Neural cell (in vitro differentiated cells): Measurements from ENCODE around the gene ITGB4. TPM values are rescaled to one million over a fixed set of nuclear protein-coding genes. Genes with fewer than 3 reads are reported as not detected.
"Not testable (repeated sequence)": the region's sequence is repeated elsewhere in the genome, so short reads cannot be mapped to it uniquely, and the experiment has no call there.

Source experiments
- H2AFZ ChIP-seq: fragments of 200-600, 300-800 bp; sonication (generic), shearing (Covaris generic); 2 replicates; pipeline ENCODE4 v1.6.0; 2014; ENCODE audit warnings: low read depth, mild to moderate bottlenecking, antibody characterized with exemption, low read length, moderate library complexity
- H3F3A ChIP-seq: fragments of 200-600 bp; shearing (Covaris generic); 2 replicates; pipeline ENCODE4 v1.6.1; 2016; ENCODE audit warnings: mild to moderate bottlenecking, moderate library complexity, mixed read lengths, antibody characterized with exemption, low read length; ENCODE audit not compliant: insufficient read depth, poor library complexity, severe bottlenecking
- H3K27ac ChIP-seq: fragments of 200-600, 300-800 bp; sonication (generic), shearing (Covaris generic); 2 replicates; pipeline ENCODE4 v1.5.1; 2014; ENCODE audit warnings: mild to moderate bottlenecking, low read length, moderate library complexity
- H3K27me3 ChIP-seq: fragments of 300-800, 200-600 bp; sonication (generic), shearing (Covaris generic); 2 replicates; pipeline ENCODE4 v1.6.0; 2014; ENCODE audit warnings: mild to moderate bottlenecking, low read depth, low read length, moderate library complexity; ENCODE audit not compliant: insufficient read depth
- H3K36me3 ChIP-seq: fragments of 300-800, 200-600 bp; sonication (generic), shearing (Covaris generic); 2 replicates; pipeline ENCODE4 v1.5.1; 2014; ENCODE audit warnings: mild to moderate bottlenecking, antibody characterized with exemption, low read length, moderate library complexity; ENCODE audit not compliant: insufficient read depth
- H3K4me2 ChIP-seq: fragments of 300-800, 200-600 bp; sonication (generic), shearing (Covaris generic); 2 replicates; pipeline ENCODE4 v1.6.0; 2014; ENCODE audit warnings: mild to moderate bottlenecking, low read length
- H3K4me3 ChIP-seq: fragments of 300-800, 200-600 bp; sonication (generic), shearing (Covaris generic); 2 replicates; pipeline ENCODE4 v1.5.1; 2014; ENCODE audit warnings: mild to moderate bottlenecking, low read length, moderate library complexity
- H3K79me2 ChIP-seq: fragments of 200-600 bp; shearing (Covaris generic); replicated peaks from 2 replicates; pipeline ENCODE4 v1.6.0; 2014; ENCODE audit warnings: mild to moderate bottlenecking, low read length, moderate library complexity; ENCODE audit not compliant: insufficient read depth
- H3K9ac ChIP-seq: fragments of 300-800, 200-600 bp; sonication (generic), shearing (Covaris generic); 2 replicates; pipeline ENCODE4 v1.6.1; 2016; ENCODE audit warnings: mild to moderate bottlenecking, low read length, mixed read lengths
- H3K9me2 ChIP-seq: fragments of 200-600 bp; shearing (Covaris generic); 2 replicates; pipeline ENCODE4 v1.6.1; 2016; ENCODE audit warnings: mild to moderate bottlenecking, low read length, mixed read lengths; ENCODE audit not compliant: insufficient read depth
- H3K9me3 ChIP-seq: fragments of 200-600, 300-800 bp; sonication (generic), shearing (Covaris generic); 2 replicates; pipeline ENCODE4 v1.6.1; 2016; ENCODE audit warnings: mild to moderate bottlenecking, mixed run types, low read length, moderate library complexity, mixed read lengths
- H4K20me1 ChIP-seq: fragments of 200-600 bp; shearing (Covaris generic); 2 replicates; pipeline ENCODE4 v1.6.1; 2016; ENCODE audit warnings: mild to moderate bottlenecking, mixed run types; ENCODE audit not compliant: insufficient read depth
- EP300 ChIP-seq: fragments of 450-650 bp; conservative IDR thresholded peaks from 2 replicates; pipeline ENCODE4 v1.6.1; 2014; ENCODE audit warnings: antibody characterized with exemption, mild to moderate bottlenecking, moderate library complexity; ENCODE audit not compliant: poor library complexity, severe bottlenecking
- EZH2 ChIP-seq: fragments of 200-600, 300-800 bp; shearing (Covaris generic), sonication (generic); IDR thresholded peaks from 2 replicates; pipeline ENCODE4 v1.6.1; 2014; ENCODE audit warnings: antibody characterized with exemption, low read length, borderline replicate concordance, mild to moderate bottlenecking; ENCODE audit not compliant: insufficient read depth, poor library complexity, severe bottlenecking
- MXI1 ChIP-seq: fragments of 450-650 bp; conservative IDR thresholded peaks from 2 replicates; pipeline ENCODE4 v1.6.1; 2014; ENCODE audit warnings: antibody characterized with exemption, mild to moderate bottlenecking; ENCODE audit not compliant: poor library complexity, severe bottlenecking
- POLR2AphosphoS5 ChIP-seq: IDR thresholded peaks from 2 replicates; pipeline ENCODE4 v1.6.1; 2012
- RAD21 ChIP-seq: fragments of 450-650 bp; conservative IDR thresholded peaks from 2 replicates; pipeline ENCODE4 v1.6.1; 2014; ENCODE audit warnings: antibody characterized with exemption, mild to moderate bottlenecking, moderate library complexity
- REST ChIP-seq: IDR thresholded peaks from 2 replicates; pipeline ENCODE4 v1.6.1; 2012; ENCODE audit warnings: borderline replicate concordance
- SMC3 ChIP-seq: fragments of 450-650 bp; conservative IDR thresholded peaks from 2 replicates; pipeline ENCODE4 v1.6.1; 2014; ENCODE audit warnings: antibody characterized with exemption, mild to moderate bottlenecking, moderate library complexity; ENCODE audit not compliant: poor library complexity
- TAF1 ChIP-seq: IDR thresholded peaks from 2 replicates; pipeline ENCODE4 v1.6.1; 2012; ENCODE audit warnings: low read depth
- polyA plus RNA-seq: library from polyadenylated mRNA; depleted of rRNA; stranded (reverse); fragments of >200 nt; gene quantifications from 2 replicates; pipeline ENCODE4 v1.2.3, GENCODE V29; 2014
- TF ChIP-seq, protein P1 (sequence below): fragments of 450-650 bp; IDR thresholded peaks from 2 replicates; pipeline ENCODE4 v1.5.1; 2014; ENCODE audit warnings: antibody characterized with exemption, mild to moderate bottlenecking, moderate library complexity; ENCODE audit not compliant: poor library complexity, severe bottlenecking

Gene ITGB4
- polyA plus RNA-seq, 1 donor from 2014 or later, result not detected

DNA sequence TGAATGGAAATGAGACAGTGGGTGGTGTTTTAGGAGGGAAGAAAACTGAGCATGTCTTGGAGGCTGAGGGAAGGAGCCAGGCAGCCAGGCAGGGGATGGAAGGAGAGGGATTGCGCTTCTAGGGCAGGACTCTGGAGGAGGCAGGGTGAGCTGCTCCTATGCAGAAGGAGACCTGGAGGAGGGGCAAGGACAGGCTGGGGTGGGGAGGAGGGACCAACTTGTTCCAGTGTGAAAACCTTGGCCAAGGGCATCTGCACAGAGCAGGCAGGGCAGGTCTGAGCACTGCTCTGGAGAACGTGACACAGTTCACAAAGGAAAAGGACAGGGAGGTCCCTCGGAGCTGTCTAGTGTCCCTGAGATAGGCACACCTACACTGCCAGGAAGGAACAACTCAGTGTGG is 38.2 kb downstream of the ITGB4 start:
- no peaks in the 10 kb centered on the region for H3K36me3 ChIP-seq
- no peak overlapping the region for H3K9ac ChIP-seq
- H3K9me3 ChIP-seq, result no peaks in the 10 kb centered on the region
- no peak overlapping the region for H3K4me2 ChIP-seq
- peaks cover 6% of the 10 kb centered on the region for H3K27me3 ChIP-seq
- H3F3A ChIP-seq, result no peaks in the 10 kb centered on the region
- no peaks in the 10 kb centered on the region for H3K79me2 ChIP-seq
- H3K9me2 ChIP-seq, result no peaks in the 10 kb centered on the region
- H3K4me3 ChIP-seq, result no peak overlapping the region
- H4K20me1 ChIP-seq, result no peaks in the 10 kb centered on the region
- TF ChIP-seq MXI1, result no peak
- TF ChIP-seq EP300, result no peak
- TF ChIP-seq TAF1, result no peak
- no peak for TF ChIP-seq POLR2AphosphoS5
- no peak for TF ChIP-seq REST
- TF ChIP-seq SMC3, result no peak
- no peak for TF ChIP-seq RAD21
- TF ChIP-seq EZH2, result no peak
- TF ChIP-seq, protein P1, sequence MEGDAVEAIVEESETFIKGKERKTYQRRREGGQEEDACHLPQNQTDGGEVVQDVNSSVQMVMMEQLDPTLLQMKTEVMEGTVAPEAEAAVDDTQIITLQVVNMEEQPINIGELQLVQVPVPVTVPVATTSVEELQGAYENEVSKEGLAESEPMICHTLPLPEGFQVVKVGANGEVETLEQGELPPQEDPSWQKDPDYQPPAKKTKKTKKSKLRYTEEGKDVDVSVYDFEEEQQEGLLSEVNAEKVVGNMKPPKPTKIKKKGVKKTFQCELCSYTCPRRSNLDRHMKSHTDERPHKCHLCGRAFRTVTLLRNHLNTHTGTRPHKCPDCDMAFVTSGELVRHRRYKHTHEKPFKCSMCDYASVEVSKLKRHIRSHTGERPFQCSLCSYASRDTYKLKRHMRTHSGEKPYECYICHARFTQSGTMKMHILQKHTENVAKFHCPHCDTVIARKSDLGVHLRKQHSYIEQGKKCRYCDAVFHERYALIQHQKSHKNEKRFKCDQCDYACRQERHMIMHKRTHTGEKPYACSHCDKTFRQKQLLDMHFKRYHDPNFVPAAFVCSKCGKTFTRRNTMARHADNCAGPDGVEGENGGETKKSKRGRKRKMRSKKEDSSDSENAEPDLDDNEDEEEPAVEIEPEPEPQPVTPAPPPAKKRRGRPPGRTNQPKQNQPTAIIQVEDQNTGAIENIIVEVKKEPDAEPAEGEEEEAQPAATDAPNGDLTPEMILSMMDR, result no peak
- no peak overlapping the region for H2AFZ ChIP-seq
- H3K27ac ChIP-seq, result no peak overlapping the region

- not testable (repeated sequence) for H2AFZ ChIP-seq, H3K9me2 ChIP-seq, H4K20me1 ChIP-seq, H3K79me2 ChIP-seq, H3K36me3 ChIP-seq, H3K9me3 ChIP-seq, H3K9ac ChIP-seq, H3K4me2 ChIP-seq, H3K4me3 ChIP-seq, H3K27ac ChIP-seq, H3F3A ChIP-seq
- peaks cover 11% of the 10 kb centered on the region for H3K27me3 ChIP-seq
Observed at GRCh38 chr17:75759978-75760640, 38.9 kb downstream of the ITGB4 start.
